ENCODE measurements around the gene FBLL1.

DNA sequence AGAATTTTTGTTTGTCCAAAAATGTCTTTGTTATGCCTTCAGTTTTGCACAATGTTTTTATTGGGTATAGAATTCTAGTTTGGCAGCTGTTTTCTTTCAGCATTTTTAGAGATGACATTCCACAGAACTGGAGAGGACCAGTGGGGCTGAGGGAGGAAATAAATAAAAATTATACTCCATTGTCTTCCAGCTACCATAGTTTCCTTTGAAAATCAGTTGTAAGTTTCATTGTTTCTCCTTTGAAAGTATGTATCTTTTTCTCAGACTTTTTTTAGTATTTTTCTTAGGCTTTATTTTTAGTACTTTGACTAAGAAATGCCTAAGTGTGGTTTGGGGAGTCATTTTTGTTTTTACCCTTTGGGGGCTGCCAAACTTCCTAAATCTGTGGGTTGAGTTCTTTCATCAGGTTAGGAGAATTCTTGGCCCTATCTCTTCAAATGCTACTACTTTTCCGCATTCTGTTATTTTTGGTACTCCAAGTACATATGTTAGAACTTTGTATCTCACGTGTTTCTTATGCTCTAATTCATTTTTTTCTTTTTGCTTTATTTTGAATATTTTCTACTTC, 15.2 kb upstream of the FBLL1 start:
- TF ChIP-seq, protein P1, sequence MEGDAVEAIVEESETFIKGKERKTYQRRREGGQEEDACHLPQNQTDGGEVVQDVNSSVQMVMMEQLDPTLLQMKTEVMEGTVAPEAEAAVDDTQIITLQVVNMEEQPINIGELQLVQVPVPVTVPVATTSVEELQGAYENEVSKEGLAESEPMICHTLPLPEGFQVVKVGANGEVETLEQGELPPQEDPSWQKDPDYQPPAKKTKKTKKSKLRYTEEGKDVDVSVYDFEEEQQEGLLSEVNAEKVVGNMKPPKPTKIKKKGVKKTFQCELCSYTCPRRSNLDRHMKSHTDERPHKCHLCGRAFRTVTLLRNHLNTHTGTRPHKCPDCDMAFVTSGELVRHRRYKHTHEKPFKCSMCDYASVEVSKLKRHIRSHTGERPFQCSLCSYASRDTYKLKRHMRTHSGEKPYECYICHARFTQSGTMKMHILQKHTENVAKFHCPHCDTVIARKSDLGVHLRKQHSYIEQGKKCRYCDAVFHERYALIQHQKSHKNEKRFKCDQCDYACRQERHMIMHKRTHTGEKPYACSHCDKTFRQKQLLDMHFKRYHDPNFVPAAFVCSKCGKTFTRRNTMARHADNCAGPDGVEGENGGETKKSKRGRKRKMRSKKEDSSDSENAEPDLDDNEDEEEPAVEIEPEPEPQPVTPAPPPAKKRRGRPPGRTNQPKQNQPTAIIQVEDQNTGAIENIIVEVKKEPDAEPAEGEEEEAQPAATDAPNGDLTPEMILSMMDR (conservative IDR thresholded peaks at IDR 0.05; ENCODE audit: low read depth in 2 of 2): no peak
- TF ChIP-seq EZH2 (IDR thresholded peaks at IDR 0.05; ENCODE audit: low read depth, unreplicated experiment): no peak

Measured in GM23338 (cell line).